ENCODE measurements around the gene LIMD2.

LIMD2 gene

DNA sequence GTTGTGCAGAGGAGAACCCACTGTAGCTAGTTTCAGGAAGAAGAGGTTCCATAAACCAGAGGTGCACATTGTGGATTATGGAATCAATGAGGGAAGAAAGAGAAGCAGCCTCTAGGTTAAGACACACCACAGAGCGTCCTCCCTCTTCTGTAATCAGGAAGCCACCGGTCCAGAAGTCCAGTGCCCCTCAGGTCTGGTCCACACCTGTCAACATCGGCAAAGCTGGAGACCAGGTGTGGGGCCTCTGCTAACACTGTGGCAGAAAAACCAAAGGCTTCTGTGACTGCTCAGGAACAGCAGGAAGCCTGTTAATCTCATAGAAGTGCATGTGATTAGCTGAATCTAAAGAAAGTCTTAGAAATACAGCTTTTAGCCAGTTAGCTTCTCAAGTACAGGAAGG is 23.3 kb downstream of the LIMD2 start:
- Histone ChIP-seq H4K8ac (ENCODE audit: low read length) (no peak overlapping the region), H3K14ac (ENCODE audit: low read length in 2 of 2) (no peak overlapping the region), H3K18ac (ENCODE audit: low read depth in 1 of 2, low read length in 2 of 2) (no peak overlapping the region), H3K36me3 (ENCODE audit: control insufficient read depth in 1 of 2, insufficient read depth in 2 of 2, low read depth in 1 of 2, low read length in 2 of 2) (peaks cover 13 to 43% of the 10 kb centered on the region in 2 experiments), H3K79me1 (replicated peaks; ENCODE audit: low read length, poor library complexity, severe bottlenecking) (peaks cover 16% of the 10 kb centered on the region), H3K9ac (ENCODE audit: low read length) (peak overlapping the region; percentile 57), H3K4me2 (ENCODE audit: low read length, poor library complexity, severe bottlenecking) (no peak overlapping the region), H3K27me3 (ENCODE audit: control insufficient read depth in 1 of 2, insufficient read depth in 1 of 2, low read length in 2 of 2) (no peaks in the 10 kb centered on the region), H2BK120ac (ENCODE audit: low read depth, low read length) (no peak overlapping the region), H3K9me3 (ENCODE audit: control insufficient read depth, low read length) (no peaks in the 10 kb centered on the region), H3K4me3 (ENCODE audit: insufficient read depth in 1 of 2, low read depth in 1 of 2, low read length in 2 of 2) (no peak overlapping the region), H2BK12ac (ENCODE audit: low read length in 2 of 2) (peak overlapping the region in 1 of 2 experiments; percentile 35), H2AFZ (ENCODE audit: low read depth, low read length) (no peak overlapping the region), H3K27ac (ENCODE audit: low read length, poor library complexity, severe bottlenecking) (no peak overlapping the region), H3K23ac (ENCODE audit: low read length in 2 of 2) (no peak overlapping the region), H4K91ac (ENCODE audit: low read length) (no peak overlapping the region), H3K4me1 (ENCODE audit: control insufficient read depth, insufficient read depth, low read depth, low read length) (peaks cover 7% of the 10 kb centered on the region), H2BK15ac (ENCODE audit: low read depth, poor library complexity, severe bottlenecking) (no peak overlapping the region), H2BK5ac (ENCODE audit: low read depth, low read length, poor library complexity, severe bottlenecking) (no peak overlapping the region), H2AK5ac (ENCODE audit: low read length, severe bottlenecking) (no peak overlapping the region), H3K4ac (ENCODE audit: low read depth in 1 of 2, low read length in 2 of 2) (no peak overlapping the region)
- no peak for DNase-seq
- 91% methylated on average over 3 of the region's 3 CpGs for whole genome bisulfite sequencing

DNA sequence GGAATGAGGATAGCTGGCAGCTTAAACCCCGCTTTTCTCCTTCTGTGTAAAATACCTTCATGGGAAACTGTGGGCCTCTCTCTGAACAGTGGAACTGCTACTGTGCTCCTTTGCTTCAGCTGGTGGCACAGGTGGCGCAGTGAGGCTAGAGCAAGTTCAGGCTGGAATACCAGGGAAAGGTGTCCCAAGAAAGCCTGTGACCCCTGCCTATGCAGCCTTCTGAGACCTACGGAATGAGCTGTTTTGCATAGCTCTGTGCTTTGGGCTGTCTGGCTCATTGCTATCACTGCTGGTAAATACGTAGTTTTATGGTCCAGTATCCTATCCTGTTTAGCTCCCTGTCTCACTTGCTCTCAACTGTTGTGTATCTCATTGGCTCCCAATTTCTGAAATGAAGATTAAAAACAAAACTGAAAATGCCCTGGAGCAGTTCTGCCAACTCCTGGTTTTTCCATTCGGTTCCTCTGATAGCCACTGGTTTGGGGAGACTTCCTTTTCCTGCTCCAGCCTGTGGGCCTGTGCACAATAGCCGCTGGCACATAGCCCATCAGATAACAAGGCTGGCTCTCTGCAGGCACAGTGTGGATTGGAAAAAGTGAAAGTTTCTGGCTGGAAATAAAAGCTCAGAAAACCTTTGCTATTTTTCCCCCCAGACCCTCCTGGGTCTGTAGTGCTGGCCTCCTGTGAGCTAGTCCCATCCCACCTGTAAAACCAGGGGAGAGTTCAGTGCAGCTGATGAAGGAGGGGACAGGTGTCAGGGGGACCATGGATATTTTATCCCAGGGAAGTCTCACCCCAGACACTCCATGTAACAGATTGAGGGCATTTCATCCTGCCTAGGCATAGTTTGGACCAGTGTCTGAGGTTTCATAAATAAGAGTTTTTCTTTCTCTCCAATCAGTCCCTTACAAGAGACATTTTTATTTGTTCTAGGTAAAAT is 24.0 kb downstream of the LIMD2 start:
- H2AK5ac ChIP-seq (ENCODE audit: low read length, severe bottlenecking), result no peak overlapping the region
- H2BK5ac ChIP-seq (ENCODE audit: low read depth, low read length, poor library complexity, severe bottlenecking), result no peak overlapping the region
- no peaks in the 10 kb centered on the region for H3K9me3 ChIP-seq (ENCODE audit: control insufficient read depth, low read length)
- peak overlapping the region; percentile 40 to 49 for H3K18ac ChIP-seq (ENCODE audit: low read depth in 1 of 2, low read length in 2 of 2)
- H3K9ac ChIP-seq (ENCODE audit: low read length), result peak overlapping the region; percentile 57
- H3K4me1 ChIP-seq (ENCODE audit: control insufficient read depth, insufficient read depth, low read depth, low read length), result peaks cover 7% of the 10 kb centered on the region
- no peaks in the 10 kb centered on the region for H3K27me3 ChIP-seq (ENCODE audit: control insufficient read depth in 1 of 2, insufficient read depth in 1 of 2, low read length in 2 of 2)
- H4K91ac ChIP-seq (ENCODE audit: low read length), result peak overlapping the region; percentile 12
- peak overlapping the region in 1 of 2 experiments; percentile 33 for H2BK12ac ChIP-seq (ENCODE audit: low read length in 2 of 2)
- H3K79me1 ChIP-seq (replicated peaks; ENCODE audit: low read length, poor library complexity, severe bottlenecking), result peaks cover 15% of the 10 kb centered on the region
- no peak overlapping the region for H2BK15ac ChIP-seq (ENCODE audit: low read depth, poor library complexity, severe bottlenecking)
- H3K4ac ChIP-seq (ENCODE audit: low read depth in 1 of 2, low read length in 2 of 2), result peak overlapping the region in 1 of 2 experiments; percentile 6
- H3K14ac ChIP-seq (ENCODE audit: low read length in 2 of 2), result peak overlapping the region in 1 of 2 experiments; percentile 87
- DNase-seq, result peak; percentile 86
- H3K23ac ChIP-seq (ENCODE audit: low read length in 2 of 2), result peak overlapping the region in 1 of 2 experiments; percentile 23
- H3K4me3 ChIP-seq (ENCODE audit: insufficient read depth in 1 of 2, low read depth in 1 of 2, low read length in 2 of 2), result peak overlapping the region in 1 of 2 experiments; percentile 54
- no peak overlapping the region for H2AFZ ChIP-seq (ENCODE audit: low read depth, low read length)
- peak overlapping the region; percentile 40 for H3K27ac ChIP-seq (ENCODE audit: low read length, poor library complexity, severe bottlenecking)
- H3K4me2 ChIP-seq (ENCODE audit: low read length, poor library complexity, severe bottlenecking), result no peak overlapping the region
- no peak overlapping the region for H2BK120ac ChIP-seq (ENCODE audit: low read depth, low read length)
- peaks cover 11 to 41% of the 10 kb centered on the region in 2 experiments for H3K36me3 ChIP-seq (ENCODE audit: control insufficient read depth in 1 of 2, insufficient read depth in 2 of 2, low read depth in 1 of 2, low read length in 2 of 2)
- WGBS, result 55% methylated on average over 6 of the region's 6 CpGs
- H4K8ac ChIP-seq (ENCODE audit: low read length), result peak overlapping the region; percentile 39

DNA sequence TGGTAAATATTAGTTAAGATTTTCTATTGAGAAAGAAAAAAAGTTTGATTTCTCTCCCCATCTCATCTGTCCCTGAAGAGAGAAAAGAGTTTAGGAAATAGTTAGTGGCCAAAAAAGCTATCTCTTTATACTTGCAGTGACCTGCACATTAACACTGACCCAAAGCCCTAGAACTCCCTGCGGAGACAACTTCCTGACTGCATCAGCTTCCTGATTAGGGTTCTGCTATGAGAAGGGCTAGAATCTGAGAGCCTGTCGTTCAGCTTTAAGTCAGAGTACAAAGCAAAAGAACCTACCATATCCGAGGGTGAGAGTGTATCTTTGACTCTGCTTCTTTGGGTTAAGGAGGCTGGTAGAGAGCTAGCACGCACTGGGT is 24.7 kb downstream of the LIMD2 start:
- no peak overlapping the region for H3K4me2 ChIP-seq (ENCODE audit: low read length, poor library complexity, severe bottlenecking)
- no peak overlapping the region for H2BK15ac ChIP-seq (ENCODE audit: low read depth, poor library complexity, severe bottlenecking)
- peak overlapping the region; percentile 40 to 49 for H3K18ac ChIP-seq (ENCODE audit: low read depth in 1 of 2, low read length in 2 of 2)
- H3K36me3 ChIP-seq (ENCODE audit: control insufficient read depth in 1 of 2, insufficient read depth in 2 of 2, low read depth in 1 of 2, low read length in 2 of 2), result peaks cover 11 to 39% of the 10 kb centered on the region in 2 experiments
- H3K27me3 ChIP-seq (ENCODE audit: control insufficient read depth in 1 of 2, insufficient read depth in 1 of 2, low read length in 2 of 2), result no peaks in the 10 kb centered on the region
- no peak overlapping the region for H3K14ac ChIP-seq (ENCODE audit: low read length in 2 of 2)
- peaks cover 7% of the 10 kb centered on the region for H3K4me1 ChIP-seq (ENCODE audit: control insufficient read depth, insufficient read depth, low read depth, low read length)
- H3K4me3 ChIP-seq (ENCODE audit: insufficient read depth in 1 of 2, low read depth in 1 of 2, low read length in 2 of 2), result peak overlapping the region in 1 of 2 experiments; percentile 54
- no peak overlapping the region for H2AFZ ChIP-seq (ENCODE audit: low read depth, low read length)
- peak overlapping the region; percentile 39 for H4K8ac ChIP-seq (ENCODE audit: low read length)
- H3K79me1 ChIP-seq (replicated peaks; ENCODE audit: low read length, poor library complexity, severe bottlenecking), result peaks cover 16% of the 10 kb centered on the region
- DNase-seq, result peak; percentile 33
- H2BK5ac ChIP-seq (ENCODE audit: low read depth, low read length, poor library complexity, severe bottlenecking), result no peak overlapping the region
- WGBS, result 32% methylated on average over 4 of the region's 4 CpGs
- H3K9ac ChIP-seq (ENCODE audit: low read length), result peak overlapping the region; percentile 57
- no peak overlapping the region for H2BK120ac ChIP-seq (ENCODE audit: low read depth, low read length)
- peak overlapping the region; percentile 40 for H3K27ac ChIP-seq (ENCODE audit: low read length, poor library complexity, severe bottlenecking)
- peak overlapping the region in 1 of 2 experiments; percentile 33 for H2BK12ac ChIP-seq (ENCODE audit: low read length in 2 of 2)
- H3K23ac ChIP-seq (ENCODE audit: low read length in 2 of 2), result peak overlapping the region in 1 of 2 experiments; percentile 23
- no peaks in the 10 kb centered on the region for H3K9me3 ChIP-seq (ENCODE audit: control insufficient read depth, low read length)
- H3K4ac ChIP-seq (ENCODE audit: low read depth in 1 of 2, low read length in 2 of 2), result peak overlapping the region in 1 of 2 experiments; percentile 6
- H2AK5ac ChIP-seq (ENCODE audit: low read length, severe bottlenecking), result no peak overlapping the region
- no peak overlapping the region for H4K91ac ChIP-seq (ENCODE audit: low read length)

DNA sequence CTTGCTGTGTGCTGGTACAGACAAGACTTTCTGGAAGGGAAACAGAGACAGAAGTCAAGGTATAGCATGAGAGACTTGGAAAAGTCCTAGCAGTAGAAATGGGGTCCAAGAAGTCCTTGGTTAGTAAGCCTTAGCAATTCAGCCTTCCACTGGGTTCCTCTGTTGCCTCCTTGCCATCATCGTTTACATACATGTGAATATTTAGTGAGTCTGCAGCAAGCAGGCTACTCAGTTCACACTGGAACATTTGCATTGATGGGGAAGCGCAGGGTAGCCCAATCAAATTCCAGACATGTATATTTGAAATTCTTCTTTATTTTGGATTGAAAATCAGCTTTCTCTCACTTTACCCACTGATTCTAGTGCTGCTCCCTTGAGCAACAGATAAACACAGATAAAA is 27.1 kb downstream of the LIMD2 start:
- no peak overlapping the region for H3K4me2 ChIP-seq (ENCODE audit: low read length, poor library complexity, severe bottlenecking)
- H3K27ac ChIP-seq (ENCODE audit: low read length, poor library complexity, severe bottlenecking), result no peak overlapping the region
- no peak overlapping the region for H2BK5ac ChIP-seq (ENCODE audit: low read depth, low read length, poor library complexity, severe bottlenecking)
- H3K18ac ChIP-seq (ENCODE audit: low read depth in 1 of 2, low read length in 2 of 2), result no peak overlapping the region
- 95% methylated on average over 2 of the region's 2 CpGs for WGBS
- no peak overlapping the region for H4K91ac ChIP-seq (ENCODE audit: low read length)
- H2AK5ac ChIP-seq (ENCODE audit: low read length, severe bottlenecking), result no peak overlapping the region
- no peak overlapping the region for H2BK120ac ChIP-seq (ENCODE audit: low read depth, low read length)
- no peak overlapping the region for H3K14ac ChIP-seq (ENCODE audit: low read length in 2 of 2)
- DNase-seq, result no peak
- no peak overlapping the region for H3K9ac ChIP-seq (ENCODE audit: low read length)
- peaks cover 22% of the 10 kb centered on the region for H3K79me1 ChIP-seq (replicated peaks; ENCODE audit: low read length, poor library complexity, severe bottlenecking)
- no peaks in the 10 kb centered on the region for H3K9me3 ChIP-seq (ENCODE audit: control insufficient read depth, low read length)
- no peaks in the 10 kb centered on the region for H3K27me3 ChIP-seq (ENCODE audit: control insufficient read depth in 1 of 2, insufficient read depth in 1 of 2, low read length in 2 of 2)
- no peak overlapping the region for H3K4me3 ChIP-seq (ENCODE audit: insufficient read depth in 1 of 2, low read depth in 1 of 2, low read length in 2 of 2)
- H3K23ac ChIP-seq (ENCODE audit: low read length in 2 of 2), result no peak overlapping the region
- peaks cover 22 to 52% of the 10 kb centered on the region in 2 experiments for H3K36me3 ChIP-seq (ENCODE audit: control insufficient read depth in 1 of 2, insufficient read depth in 2 of 2, low read depth in 1 of 2, low read length in 2 of 2)
- no peak overlapping the region for H3K4ac ChIP-seq (ENCODE audit: low read depth in 1 of 2, low read length in 2 of 2)
- no peak overlapping the region for H2BK12ac ChIP-seq (ENCODE audit: low read length in 2 of 2)
- H2BK15ac ChIP-seq (ENCODE audit: low read depth, poor library complexity, severe bottlenecking), result no peak overlapping the region
- peaks cover 7% of the 10 kb centered on the region for H3K4me1 ChIP-seq (ENCODE audit: control insufficient read depth, insufficient read depth, low read depth, low read length)
- no peak overlapping the region for H4K8ac ChIP-seq (ENCODE audit: low read length)
- H2AFZ ChIP-seq (ENCODE audit: low read depth, low read length), result no peak overlapping the region
